Stimulated activated CD4-positive, alpha-beta T cell treated with anti-CD3 and anti-CD28 coated beads, Interleukin-1b, Interleukin-23, amount 100 ng/mL, for 4 hours (primary cell): ENCODE measurements around the gene HS3ST5.
"Not testable (repeated sequence)": the region's sequence is repeated elsewhere in the genome, so short reads cannot be mapped to it uniquely, and the experiment has no call there.

ENCODE experiments used
- DNase-seq, 2 donors: peaks; one replicate each; pipeline ENCODE4 v3.0.0-alpha.2; 2020; ENCODE audit warnings: low read depth in 2 of 2

HS3ST5 gene

GRCh38 chr6:114334237-114334636 lies 8.6 kb downstream of the HS3ST5 start:
- no peak for DNase-seq

- DNase-seq: no peak
Measured at GRCh38 chr6:114327074-114327473, 15.7 kb downstream of the HS3ST5 start.

- no peak for DNase-seq
Measured at GRCh38 chr6:114323784-114324183, 19.0 kb downstream of the HS3ST5 start.

- DNase-seq: no peak
Measured at GRCh38 chr6:114319749-114320148, 23.1 kb downstream of the HS3ST5 start.

GRCh38 chr6:114315831-114316595 lies 26.8 kb downstream of the HS3ST5 start:
- no peak for DNase-seq

GRCh38 chr6:114313816-114314215 lies 29.0 kb downstream of the HS3ST5 start:
- DNase-seq: not testable (repeated sequence)

- no peak for DNase-seq
Measured at GRCh38 chr6:114312931-114313330, 29.9 kb downstream of the HS3ST5 start.

- no peak for DNase-seq
Measured at GRCh38 chr6:114310053-114310452, 32.8 kb downstream of the HS3ST5 start.

- no peak for DNase-seq
Measured at GRCh38 chr6:114304304-114304887, 38.4 kb downstream of the HS3ST5 start.

- no peak for DNase-seq
Measured at GRCh38 chr6:114301596-114302219, 41.1 kb downstream of the HS3ST5 start.

- DNase-seq: no peak
Measured at GRCh38 chr6:114297135-114297534, 45.7 kb downstream of the HS3ST5 start.

- no peak for DNase-seq
Measured at GRCh38 chr6:114292431-114292830, 50.4 kb downstream of the HS3ST5 start.

- DNase-seq: no peak
Measured at GRCh38 chr6:114291428-114291827, 51.4 kb downstream of the HS3ST5 start.

- DNase-seq: no peak
Measured at GRCh38 chr6:114290864-114291263, 52.0 kb downstream of the HS3ST5 start.

- DNase-seq: no peak
Measured at GRCh38 chr6:114288701-114289495, 53.9 kb downstream of the HS3ST5 start.

- DNase-seq: no peak
Measured at GRCh38 chr6:114287461-114287860, 55.4 kb downstream of the HS3ST5 start.

- no peak for DNase-seq
Measured at GRCh38 chr6:114286211-114286610, 56.6 kb downstream of the HS3ST5 start.

- no peak for DNase-seq
Measured at GRCh38 chr6:114284281-114284680, 58.5 kb downstream of the HS3ST5 start.

GRCh38 chr6:114282292-114282691 lies 60.5 kb downstream of the HS3ST5 start:
- DNase-seq: no peak

GRCh38 chr6:114281496-114281895 lies 61.3 kb downstream of the HS3ST5 start:
- DNase-seq: no peak

- DNase-seq: no peak
Measured at GRCh38 chr6:114280239-114280982, 62.4 kb downstream of the HS3ST5 start.

GRCh38 chr6:114277220-114277619 lies 65.6 kb downstream of the HS3ST5 start:
- no peak for DNase-seq
